ENCODE measurements around the gene RNU1-4. TPM values are rescaled to one million over a fixed set of nuclear protein-coding genes. Genes with fewer than 3 reads are reported as not detected.
A peak's percentile ranks its signal among the peaks of the same experiment; 100 is the strongest.
"Not testable (repeated sequence)": the region's sequence is repeated elsewhere in the genome, so short reads cannot be mapped to it uniquely, and the experiment has no call there.

The RNU1-4 gene
- total and polyA plus RNA-seq, 2 of the 13 experiments (the other 11 are each of a cell fraction or from before 2014, with no cell fraction given), result under 0.01 to 11,018 TPM

DNA sequence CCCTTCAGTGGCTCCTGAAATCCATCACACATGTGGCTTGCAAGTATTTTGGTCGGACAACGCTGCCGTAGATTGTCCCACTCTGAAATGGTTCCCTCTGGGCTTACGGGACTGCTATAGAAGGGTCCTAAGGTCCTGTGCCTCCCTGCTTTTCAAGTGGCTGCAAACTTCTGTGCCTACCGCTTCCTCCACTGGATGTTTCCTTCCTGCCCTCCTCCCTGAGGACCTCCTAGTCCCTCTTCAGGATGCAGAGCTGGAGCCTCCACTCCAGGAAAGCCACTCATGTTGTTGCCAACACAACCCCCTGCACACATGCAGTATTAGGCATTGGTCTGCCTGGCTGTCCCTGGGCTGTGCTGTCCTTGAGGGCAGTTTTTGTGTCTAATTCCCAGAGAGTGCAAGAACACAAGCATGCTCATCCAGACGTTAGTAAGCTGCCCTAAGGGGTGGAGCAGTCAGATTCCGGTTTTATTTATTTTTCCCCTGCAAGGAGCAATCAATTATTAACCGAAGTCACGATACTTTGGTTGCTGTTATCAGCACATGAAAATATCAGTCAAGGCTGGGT lies 26.5 kb downstream of the RNU1-4 start:
- H4K20me1 ChIP-seq (ENCODE audit: insufficient read depth, low read length); in situ Hi-C loops (cut with HindIII; ENCODE audit: extremely low pct_ligation_motif_present, low pct_unique_long_range_greater_than_20kb); intact Hi-C loops (cut with micrococcal nuclease; ENCODE audit: unreplicated experiment); H2AFZ ChIP-seq (ENCODE audit: low read length); POLR2A ChIA-PET; CTCF ChIA-PET (ENCODE audit: low intra/inter-chr PET ratio, low total read pairs); H3K79me2 ChIP-seq (ENCODE audit: insufficient read depth, low read length); H3K36me3 ChIP-seq (replicated peaks in 1 of 2; ENCODE audit: control insufficient read depth in 1 of 2, insufficient read depth in 2 of 2, low read length in 2 of 2); H3K27me3 ChIP-seq (ENCODE audit: control insufficient read depth in 1 of 2, insufficient read depth in 2 of 2, low read length in 2 of 2); H3K9me3 ChIP-seq (ENCODE audit: low read length); TF ChIP-seq SOX13 (IDR thresholded peaks at IDR 0.05): not testable (repeated sequence)
- Histone ChIP-seq H3K4me2 (ENCODE audit: low read depth, low read length) (peak overlapping the region; percentile 68), H3K4me3 (replicated peaks in 1 of 3; ENCODE audit: insufficient read depth in 1 of 3, low read depth in 2 of 3, low read length in 3 of 3) (peak overlapping the region; percentile 13 to 45 (median 31); a peak in 5 of 6 replicates), H3K4me1 (ENCODE audit: insufficient read depth, low read length) (peaks cover 55% of the 10 kb centered on the region), H3K9ac (ENCODE audit: insufficient read depth, low read depth, low read length) (peak overlapping the region; percentile 35), H3K27ac (ENCODE audit: extremely low read length, insufficient read depth, low read length) (peak overlapping the region; percentile 77)
- DNase-seq (ENCODE audit: low spot score) (peak; percentile 79), FAIRE-seq (peak; percentile 96), ATAC-seq (peak; percentile 77)
- TSS peak; percentile 55 for BruUV-seq (replicated peaks)
- under 1% methylated on average over 9 of the region's 9 CpGs for WGBS (ENCODE audit: low lambda C conversion rate)
- peak in 1 of 2 experiments; percentile 50; a peak in 2 of 4 replicates for TF ChIP-seq SOX13 (CRISPR knock-in tag; conservative IDR thresholded peaks at IDR 0.05 in 1 of 2, IDR thresholded peaks at IDR 0.05 in 1 of 2)
- TF ChIP-seq, protein P1, sequence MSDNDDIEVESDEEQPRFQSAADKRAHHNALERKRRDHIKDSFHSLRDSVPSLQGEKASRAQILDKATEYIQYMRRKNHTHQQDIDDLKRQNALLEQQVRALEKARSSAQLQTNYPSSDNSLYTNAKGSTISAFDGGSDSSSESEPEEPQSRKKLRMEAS (IDR thresholded peaks at IDR 0.05), result peak; percentile 61
- TF ChIP-seq ERF (CRISPR knock-in tag; IDR thresholded peaks at IDR 0.05), result peak; percentile 79; the same call in 1 of the 2 replicates
- TF ChIP-seq SPEN (CRISPR knock-in tag; IDR thresholded peaks at IDR 0.05; ENCODE audit: low read depth), result peak; percentile 89
- peak; percentile 40 for TF ChIP-seq ZNF407 (CRISPR knock-in tag; IDR thresholded peaks at IDR 0.05; ENCODE audit: not compliant biosample characterization)
- TF ChIP-seq NRL (CRISPR knock-in tag; IDR thresholded peaks at IDR 0.05; ENCODE audit: borderline replicate concordance), result 0 out of 2 replicates have a peak, but pooled peaks have one; percentile 63
- TF ChIP-seq UBTF (CRISPR knock-in tag; IDR thresholded peaks at IDR 0.05), result peak; percentile 52; the same call in 1 of the 2 replicates
- peak; percentile 94 for TF ChIP-seq KAT8 (CRISPR knock-in tag; IDR thresholded peaks at IDR 0.05)
- peak; percentile 47; the same call in 1 of the 2 replicates for TF ChIP-seq ZFY (CRISPR knock-in tag; IDR thresholded peaks at IDR 0.05)
- TF ChIP-seq, protein P2, sequence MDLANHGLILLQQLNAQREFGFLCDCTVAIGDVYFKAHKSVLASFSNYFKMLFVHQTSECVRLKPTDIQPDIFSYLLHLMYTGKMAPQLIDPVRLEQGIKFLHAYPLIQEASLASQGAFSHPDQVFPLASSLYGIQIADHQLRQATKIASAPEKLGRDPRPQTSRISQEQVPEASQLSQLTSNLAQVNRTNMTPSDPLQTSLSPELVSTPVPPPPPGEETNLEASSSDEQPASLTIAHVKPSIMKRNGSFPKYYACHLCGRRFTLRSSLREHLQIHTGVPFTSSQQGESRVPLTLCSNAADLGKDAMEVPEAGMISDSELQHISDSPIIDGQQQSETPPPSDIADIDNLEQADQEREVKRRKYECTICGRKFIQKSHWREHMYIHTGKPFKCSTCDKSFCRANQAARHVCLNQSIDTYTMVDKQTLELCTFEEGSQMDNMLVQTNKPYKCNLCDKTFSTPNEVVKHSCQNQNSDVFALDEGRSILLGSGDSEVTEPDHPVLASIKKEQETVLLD (CRISPR knock-in tag; IDR thresholded peaks at IDR 0.05; ENCODE audit: low read depth), result 0 out of 2 replicates have a peak, but pooled peaks have one; percentile 37
